IPS DF 6.9 (cell line): ENCODE results near the gene FOXQ1.

ENCODE experiments used
- DNase-seq: peaks from one replicate; pipeline ENCODE4 v3.0.0-alpha.2; 2013; ENCODE audit warnings: low read depth, low spot score
- H3K27ac ChIP-seq: one replicate; pipeline ENCODE4 v1.5.1; 2013; ENCODE audit warnings: low read length, control low read depth
- H3K27me3 ChIP-seq: 2 replicates; pipeline ENCODE4 v1.6.1; 2013; ENCODE audit warnings: mild to moderate bottlenecking, low read length; ENCODE audit not compliant: control insufficient read depth, insufficient read depth
- H3K36me3 ChIP-seq: 2 replicates; pipeline ENCODE4 v1.6.1; 2013; ENCODE audit warnings: low read length; ENCODE audit not compliant: control insufficient read depth, insufficient read depth
- H3K4me1 ChIP-seq: 2 replicates; pipeline ENCODE4 v1.6.1; 2013; ENCODE audit warnings: low read length; ENCODE audit not compliant: control insufficient read depth, insufficient read depth
- H3K4me3 ChIP-seq: 2 replicates; pipeline ENCODE4 v1.5.1; 2013; ENCODE audit warnings: mild to moderate bottlenecking, low read length
- H3K9me3 ChIP-seq: 2 replicates; pipeline ENCODE4 v1.6.1; 2013; ENCODE audit warnings: low read length, inconsistent platforms; ENCODE audit not compliant: control insufficient read depth, insufficient read depth
- WGBS: extraction: QIAGEN DNeasy Blood & Tissue Kit; methylation state at CpG from one replicate; pipeline ENCODE4 v1.1.7; 2013; ENCODE audit warnings: mixed read lengths, missing lambda C conversion rate; ENCODE audit not compliant: insufficient read length, insufficient coverage; 5-methylcytosine and 5-hydroxymethylcytosine counted together

Gene FOXQ1

GRCh38 chr6:1321738-1322137 lies 9.8 kb downstream of the FOXQ1 start:
- no peak overlapping the region for H3K4me3 ChIP-seq
- H3K27me3 ChIP-seq = no peaks in the 10 kb centered on the region; the same call in 1 of the 2 replicates
- no CpG with 5 or more reads among the region's 4 CpGs for WGBS
- no peaks in the 10 kb centered on the region; the same call in 1 of the 2 replicates for H3K4me1 ChIP-seq
- H3K9me3 ChIP-seq = no peaks in the 10 kb centered on the region
- no peak for DNase-seq
- no peak overlapping the region for H3K27ac ChIP-seq
- H3K36me3 ChIP-seq = no peaks in the 10 kb centered on the region

GRCh38 chr6:1322156-1322555 lies 10.3 kb downstream of the FOXQ1 start:
- H3K9me3 ChIP-seq = no peaks in the 10 kb centered on the region
- H3K36me3 ChIP-seq = no peaks in the 10 kb centered on the region
- WGBS = no CpG with 5 or more reads among the region's 3 CpGs
- H3K27me3 ChIP-seq = no peaks in the 10 kb centered on the region; the same call in 1 of the 2 replicates
- DNase-seq = no peak
- no peak overlapping the region for H3K4me3 ChIP-seq
- H3K4me1 ChIP-seq = no peaks in the 10 kb centered on the region; the same call in 1 of the 2 replicates
- H3K27ac ChIP-seq = no peak overlapping the region

- no peaks in the 10 kb centered on the region for H3K9me3 ChIP-seq
- H3K4me1 ChIP-seq = no peaks in the 10 kb centered on the region
- no CpG with 5 or more reads among the region's 5 CpGs for WGBS
- no peak for DNase-seq
- no peak overlapping the region for H3K27ac ChIP-seq
- H3K4me3 ChIP-seq = no peak overlapping the region
- H3K27me3 ChIP-seq = no peaks in the 10 kb centered on the region; the same call in 1 of the 2 replicates
- no peaks in the 10 kb centered on the region for H3K36me3 ChIP-seq
Observed at GRCh38 chr6:1322696-1323219, 10.9 kb downstream of the FOXQ1 start.

GRCh38 chr6:1324936-1325335 lies 13.0 kb downstream of the FOXQ1 start:
- H3K9me3 ChIP-seq = no peaks in the 10 kb centered on the region
- no peak overlapping the region for H3K4me3 ChIP-seq
- H3K27me3 ChIP-seq = no peaks in the 10 kb centered on the region; the same call in 1 of the 2 replicates
- no peak for DNase-seq
- H3K36me3 ChIP-seq = no peaks in the 10 kb centered on the region
- no peaks in the 10 kb centered on the region for H3K4me1 ChIP-seq
- WGBS = no CpG with 5 or more reads among the region's 7 CpGs
- H3K27ac ChIP-seq = no peak overlapping the region

- WGBS = no CpG with 5 or more reads among the region's 6 CpGs
- H3K27ac ChIP-seq = no peak overlapping the region
- no peaks in the 10 kb centered on the region for H3K36me3 ChIP-seq
- H3K27me3 ChIP-seq = no peaks in the 10 kb centered on the region; the same call in 1 of the 2 replicates
- H3K4me3 ChIP-seq = no peak overlapping the region
- no peaks in the 10 kb centered on the region for H3K9me3 ChIP-seq
- no peak for DNase-seq
- no peaks in the 10 kb centered on the region for H3K4me1 ChIP-seq
Observed at GRCh38 chr6:1325461-1326309, 13.8 kb downstream of the FOXQ1 start.

- Histone ChIP-seq H3K27ac (no peak overlapping the region), H3K4me1 (no peaks in the 10 kb centered on the region)
Observed at GRCh38 chr6:1326535-1327121, 14.7 kb downstream of the FOXQ1 start.

GRCh38 chr6:1327630-1328029 lies 15.7 kb downstream of the FOXQ1 start:
- H3K27me3 ChIP-seq = no peaks in the 10 kb centered on the region; the same call in 1 of the 2 replicates
- WGBS = no CpG with 5 or more reads among the region's 8 CpGs
- no peaks in the 10 kb centered on the region for H3K4me1 ChIP-seq
- no peak overlapping the region for H3K27ac ChIP-seq
- H3K4me3 ChIP-seq = no peak overlapping the region
- no peak for DNase-seq
- no peaks in the 10 kb centered on the region for H3K36me3 ChIP-seq
- H3K9me3 ChIP-seq = no peaks in the 10 kb centered on the region

More at GRCh38 chr6:1326535-1327121, 14.7 kb downstream of the FOXQ1 start:
- Histone ChIP-seq H3K9me3 (no peaks in the 10 kb centered on the region), H3K36me3 (no peaks in the 10 kb centered on the region), H3K27me3 (no peaks in the 10 kb centered on the region; the same call in 1 of the 2 replicates), H3K4me3 (no peak overlapping the region)
- no peak for DNase-seq
- no CpG with 5 or more reads among the region's 11 CpGs for WGBS

GRCh38 chr6:1328129-1328800 lies 16.4 kb downstream of the FOXQ1 start:
- no peak for DNase-seq
- no CpG with 5 or more reads among the region's 2 CpGs for WGBS
- Histone ChIP-seq H3K4me1 (no peaks in the 10 kb centered on the region), H3K9me3 (no peaks in the 10 kb centered on the region), H3K36me3 (no peaks in the 10 kb centered on the region), H3K27ac (no peak overlapping the region), H3K27me3 (no peaks in the 10 kb centered on the region; the same call in 1 of the 2 replicates), H3K4me3 (no peak overlapping the region)

- no peaks in the 10 kb centered on the region for H3K36me3 ChIP-seq
Observed at GRCh38 chr6:1329708-1330107, 17.8 kb downstream of the FOXQ1 start.

GRCh38 chr6:1334684-1335083 lies 22.8 kb downstream of the FOXQ1 start:
- H3K4me1 ChIP-seq = peaks cover 4% of the 10 kb centered on the region; the same call in 1 of the 2 replicates
- no peaks in the 10 kb centered on the region for H3K27me3 ChIP-seq
- no peak for DNase-seq
- H3K27ac ChIP-seq = no peak overlapping the region
- no peaks in the 10 kb centered on the region for H3K36me3 ChIP-seq
- no peak overlapping the region for H3K4me3 ChIP-seq
- WGBS = no CpG with 5 or more reads among the region's 11 CpGs
- H3K9me3 ChIP-seq = no peaks in the 10 kb centered on the region

More at GRCh38 chr6:1329708-1330107, 17.8 kb downstream of the FOXQ1 start:
- DNase-seq = no peak
- H3K9me3 ChIP-seq = no peaks in the 10 kb centered on the region
- H3K27me3 ChIP-seq = no peaks in the 10 kb centered on the region
- H3K27ac ChIP-seq = no peak overlapping the region
- H3K4me3 ChIP-seq = no peak overlapping the region
- no peaks in the 10 kb centered on the region for H3K4me1 ChIP-seq
